Trophoblast cell (in vitro differentiated cells and primary cell): ENCODE measurements around the gene PPL.

Source experiments
- DNase-seq, 2 donors: peaks; one replicate each; pipeline ENCODE4 v3.0.0-alpha.2; 2016
- H2AFZ ChIP-seq: 2 replicates; pipeline ENCODE4 v1.6.1; 2013; ENCODE audit warnings: low read length, moderate library complexity, mild to moderate bottlenecking; ENCODE audit not compliant: insufficient read depth, poor library complexity
- H2AK5ac ChIP-seq: 2 replicates; pipeline ENCODE4 v1.6.1; 2013; ENCODE audit warnings: mild to moderate bottlenecking, low read length
- H2BK120ac ChIP-seq: 2 replicates; pipeline ENCODE4 v1.6.1; 2013; ENCODE audit warnings: low read length, mild to moderate bottlenecking, moderate library complexity; ENCODE audit not compliant: insufficient read depth, poor library complexity
- H2BK12ac ChIP-seq: 2 replicates; pipeline ENCODE4 v1.6.1; 2013; ENCODE audit warnings: mild to moderate bottlenecking, low read length, moderate library complexity
- H2BK5ac ChIP-seq: 2 replicates; pipeline ENCODE4 v1.6.1; 2013; ENCODE audit warnings: low read length, low read depth, moderate library complexity, mild to moderate bottlenecking; ENCODE audit not compliant: poor library complexity
- H3K14ac ChIP-seq: 2 replicates; pipeline ENCODE4 v1.6.1; 2013; ENCODE audit warnings: mild to moderate bottlenecking, low read length
- H3K18ac ChIP-seq: 2 replicates; pipeline ENCODE4 v1.6.1; 2013; ENCODE audit warnings: mild to moderate bottlenecking, low read length
- H3K23ac ChIP-seq: 2 replicates; pipeline ENCODE4 v1.6.1; 2013; ENCODE audit warnings: low read length
- H3K27ac ChIP-seq: 2 replicates; pipeline ENCODE4 v1.5.1; 2013; ENCODE audit warnings: low read depth, mild to moderate bottlenecking, inconsistent platforms, low read length, moderate library complexity
- H3K27me3 ChIP-seq: 2 replicates; pipeline ENCODE4 v1.6.1; 2013; ENCODE audit warnings: inconsistent platforms, mild to moderate bottlenecking, low read length, moderate library complexity; ENCODE audit not compliant: insufficient read depth
- H3K36me3 ChIP-seq, 2 experiments: 1 replicate in 1 of 2; 2 replicates in 1 of 2; pipeline ENCODE4 v1.6.1; 2013; ENCODE audit warnings: low read length in 2 of 2, mild to moderate bottlenecking in 2 of 2, moderate library complexity in 1 of 2; ENCODE audit not compliant: insufficient read depth in 2 of 2, control insufficient read depth in 1 of 2
- H3K4ac ChIP-seq: 2 replicates; pipeline ENCODE4 v1.6.1; 2013; ENCODE audit warnings: low read depth, mild to moderate bottlenecking, low read length, moderate library complexity
- H3K4me1 ChIP-seq, 2 experiments: 1 replicate in 1 of 2; 2 replicates in 1 of 2; pipeline ENCODE4 v1.6.1; 2013; ENCODE audit warnings: low read length in 2 of 2, mild to moderate bottlenecking in 2 of 2, moderate library complexity in 1 of 2; ENCODE audit not compliant: insufficient read depth in 2 of 2, control insufficient read depth in 1 of 2
- H3K4me2 ChIP-seq: 2 replicates; pipeline ENCODE4 v1.6.1; 2013; ENCODE audit warnings: inconsistent platforms, mild to moderate bottlenecking, low read length, moderate library complexity
- H3K4me3 ChIP-seq: 2 replicates; pipeline ENCODE4 v1.5.1; 2013; ENCODE audit warnings: mild to moderate bottlenecking, low read depth, low read length, inconsistent platforms
- H3K79me1 ChIP-seq: one replicate; pipeline ENCODE4 v1.6.1; 2013; ENCODE audit warnings: low read length
- H3K79me2 ChIP-seq: 2 replicates; pipeline ENCODE4 v1.6.1; 2013; ENCODE audit warnings: low read length, mild to moderate bottlenecking; ENCODE audit not compliant: control insufficient read depth, insufficient read depth, poor library complexity
- H3K9ac ChIP-seq: 2 replicates; pipeline ENCODE4 v1.6.1; 2013; ENCODE audit warnings: mild to moderate bottlenecking, low read length
- H3K9me3 ChIP-seq: 2 replicates; pipeline ENCODE4 v1.6.1; 2013; ENCODE audit warnings: low read depth, mild to moderate bottlenecking, control low read depth, inconsistent platforms, low read length; ENCODE audit not compliant: insufficient read depth
- H4K12ac ChIP-seq: 2 replicates; pipeline ENCODE4 v1.6.1; 2013; ENCODE audit warnings: low read depth, mild to moderate bottlenecking, low read length, moderate library complexity
- H4K8ac ChIP-seq: 2 replicates; pipeline ENCODE4 v1.6.1; 2013; ENCODE audit warnings: low read depth, mild to moderate bottlenecking, low read length, moderate library complexity
- H4K91ac ChIP-seq: one replicate; pipeline ENCODE4 v1.6.1; 2013; ENCODE audit warnings: low read depth, mild to moderate bottlenecking, low read length, moderate library complexity
- WGBS: extraction: QIAGEN DNeasy Blood & Tissue Kit; methylation state at CpG from one replicate; pipeline ENCODE4 v1.1.7; 2013; ENCODE audit warnings: missing lambda C conversion rate; ENCODE audit not compliant: insufficient read length, insufficient coverage; ENCODE audit errors: extremely low coverage; 5-methylcytosine and 5-hydroxymethylcytosine counted together

Gene PPL

GRCh38 chr16:4913774-4914525 is 23.0 kb downstream of the PPL start:
- H3K27ac ChIP-seq = no peak overlapping the region
- H3K4me2 ChIP-seq = no peak overlapping the region
- no peaks in the 10 kb centered on the region for H3K79me2 ChIP-seq
- no peaks in the 10 kb centered on the region for H3K27me3 ChIP-seq
- no peak overlapping the region for H2AK5ac ChIP-seq
- no peak overlapping the region for H2BK12ac ChIP-seq
- H3K4me1 ChIP-seq = peaks cover 4 to 8% of the 10 kb centered on the region in 2 experiments
- no peaks in the 10 kb centered on the region for H3K36me3 ChIP-seq
- H2BK5ac ChIP-seq = no peak overlapping the region
- no peak overlapping the region for H3K9ac ChIP-seq
- no peaks in the 10 kb centered on the region for H3K9me3 ChIP-seq
- H3K18ac ChIP-seq = no peak overlapping the region
- no peak overlapping the region for H4K12ac ChIP-seq
- H3K4ac ChIP-seq = no peak overlapping the region
- no peak overlapping the region for H3K14ac ChIP-seq
- no peak overlapping the region for H2BK120ac ChIP-seq
- H3K4me3 ChIP-seq = no peak overlapping the region
- H3K79me1 ChIP-seq = no peaks in the 10 kb centered on the region
- H2AFZ ChIP-seq = no peak overlapping the region
- no CpG with 5 or more reads among the region's 15 CpGs for WGBS
- H4K91ac ChIP-seq = no peak overlapping the region
- no peak overlapping the region for H4K8ac ChIP-seq
- DNase-seq = no peak
- H3K23ac ChIP-seq = no peak overlapping the region

GRCh38 chr16:4913130-4913773 is 23.7 kb downstream of the PPL start:
- Histone ChIP-seq H4K12ac (no peak overlapping the region), H3K36me3 (no peaks in the 10 kb centered on the region), H3K4me1 (peaks cover 0 to 3% of the 10 kb centered on the region in 2 experiments), H2BK12ac (no peak overlapping the region), H3K27me3 (no peaks in the 10 kb centered on the region), H3K79me2 (no peaks in the 10 kb centered on the region), H3K23ac (no peak overlapping the region), H3K14ac (no peak overlapping the region), H2BK5ac (no peak overlapping the region), H3K18ac (no peak overlapping the region), H3K79me1 (no peaks in the 10 kb centered on the region), H4K8ac (no peak overlapping the region), H3K4me2 (no peak overlapping the region), H2AK5ac (no peak overlapping the region), H2BK120ac (no peak overlapping the region), H3K9ac (no peak overlapping the region), H3K27ac (no peak overlapping the region), H3K4ac (no peak overlapping the region), H2AFZ (no peak overlapping the region), H3K9me3 (no peaks in the 10 kb centered on the region), H3K4me3 (no peak overlapping the region), H4K91ac (no peak overlapping the region)
- no CpG with 5 or more reads among the region's 7 CpGs for WGBS
- DNase-seq = no peak

DNA sequence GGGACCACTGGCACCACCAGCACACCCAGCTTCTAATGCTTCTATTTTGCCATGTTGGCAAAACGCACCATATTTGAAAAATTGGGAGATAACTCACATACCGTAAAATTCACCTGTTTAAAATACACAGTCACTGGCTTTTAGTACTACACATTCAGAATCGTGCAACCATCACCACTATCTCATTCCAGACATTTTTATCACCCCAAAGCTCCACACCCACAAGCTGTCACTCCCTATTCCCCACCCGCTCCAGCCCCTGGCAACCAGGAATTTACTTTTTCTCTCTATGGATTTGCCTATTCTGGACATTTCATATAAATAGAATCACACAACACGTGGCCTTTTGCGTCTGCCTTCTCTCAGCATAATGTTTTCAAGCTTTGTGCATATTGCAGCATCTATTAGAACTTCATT is 25.0 kb downstream of the PPL start:
- no peak overlapping the region for H3K14ac ChIP-seq
- no peak overlapping the region for H3K27ac ChIP-seq
- no peak overlapping the region for H4K91ac ChIP-seq
- no peaks in the 10 kb centered on the region for H3K79me2 ChIP-seq
- no peaks in the 10 kb centered on the region for H3K79me1 ChIP-seq
- H2BK5ac ChIP-seq = no peak overlapping the region
- no peak overlapping the region for H2BK120ac ChIP-seq
- H3K36me3 ChIP-seq = no peaks in the 10 kb centered on the region
- H3K4me3 ChIP-seq = no peak overlapping the region
- no peaks in the 10 kb centered on the region for H3K9me3 ChIP-seq
- peak in 1 of 2 donors; percentile 35 for DNase-seq
- no CpG with 5 or more reads among the region's 6 CpGs for WGBS
- no peak overlapping the region for H3K9ac ChIP-seq
- H3K4me2 ChIP-seq = no peak overlapping the region
- H2AK5ac ChIP-seq = no peak overlapping the region
- no peak overlapping the region for H2BK12ac ChIP-seq
- H4K12ac ChIP-seq = no peak overlapping the region
- no peak overlapping the region for H3K23ac ChIP-seq
- no peaks in the 10 kb centered on the region for H3K27me3 ChIP-seq
- H3K18ac ChIP-seq = no peak overlapping the region
- H4K8ac ChIP-seq = no peak overlapping the region
- peaks cover 0 to 3% of the 10 kb centered on the region in 2 experiments for H3K4me1 ChIP-seq
- H2AFZ ChIP-seq = no peak overlapping the region
- H3K4ac ChIP-seq = no peak overlapping the region

- DNase-seq = no peak
Observed at GRCh38 chr16:4910828-4911227, 26.1 kb downstream of the PPL start.

More at GRCh38 chr16:4910828-4911227, 26.1 kb downstream of the PPL start:
- peaks cover 0 to 3% of the 10 kb centered on the region in 2 experiments for H3K4me1 ChIP-seq
- H3K9me3 ChIP-seq = no peaks in the 10 kb centered on the region
- H3K14ac ChIP-seq = no peak overlapping the region
- H3K36me3 ChIP-seq = no peaks in the 10 kb centered on the region
- H3K79me1 ChIP-seq = no peaks in the 10 kb centered on the region
- H2AFZ ChIP-seq = no peak overlapping the region
- no peak overlapping the region for H4K12ac ChIP-seq
- no peaks in the 10 kb centered on the region for H3K79me2 ChIP-seq
- WGBS = no CpG with 5 or more reads among the region's 12 CpGs
- no peak overlapping the region for H4K8ac ChIP-seq
- no peaks in the 10 kb centered on the region for H3K27me3 ChIP-seq
- no peak overlapping the region for H2AK5ac ChIP-seq
- no peak overlapping the region for H2BK120ac ChIP-seq
- no peak overlapping the region for H4K91ac ChIP-seq
- H3K4me2 ChIP-seq = no peak overlapping the region
- H3K27ac ChIP-seq = no peak overlapping the region
- no peak overlapping the region for H3K4ac ChIP-seq
- no peak overlapping the region for H2BK5ac ChIP-seq
- no peak overlapping the region for H2BK12ac ChIP-seq
- no peak overlapping the region for H3K18ac ChIP-seq
- no peak overlapping the region for H3K4me3 ChIP-seq
- H3K9ac ChIP-seq = no peak overlapping the region
- H3K23ac ChIP-seq = no peak overlapping the region
